ENCODE results near the gene APOBEC2.

APOBEC2 gene

GRCh38 chr6:41037107-41037900 lies 15.7 kb upstream of the APOBEC2 start:
- DNase-seq (ENCODE audit: insufficient read length, low spot score) (no peak), FAIRE-seq (no peak)
- no peak for TF ChIP-seq CTCF (IDR thresholded peaks at IDR 0.05; ENCODE audit: insufficient read depth, missing control alignments)

GRCh38 chr6:41038205-41038604 lies 14.8 kb upstream of the APOBEC2 start:
- FAIRE-seq = no peak
- TF ChIP-seq CTCF (IDR thresholded peaks at IDR 0.05; ENCODE audit: insufficient read depth, missing control alignments) = no peak
- DNase-seq (ENCODE audit: insufficient read length, low spot score) = no peak

- no peak for DNase-seq (ENCODE audit: insufficient read length, low spot score)
- TF ChIP-seq CTCF (IDR thresholded peaks at IDR 0.05; ENCODE audit: insufficient read depth, missing control alignments) = peak; percentile 56
- no peak for FAIRE-seq
These were observed 13.7 kb upstream of the APOBEC2 start, which contains the start of gene UNC5CL for GRCh38 chr6:41039060-41039998. TSS of gene UNC5CL (minus strand) at chr6:41039221. CDS start at chr6:41035074, 4,147 bp downstream.

GRCh38 chr6:41040101-41040939 lies 12.7 kb upstream of the APOBEC2 start:
- FAIRE-seq = no peak
- DNase-seq (ENCODE audit: insufficient read length, low spot score) = no peak
- TF ChIP-seq CTCF (IDR thresholded peaks at IDR 0.05; ENCODE audit: insufficient read depth, missing control alignments) = no peak

GRCh38 chr6:41040940-41041536 lies 12.0 kb upstream of the APOBEC2 start:
- FAIRE-seq (no peak), DNase-seq (ENCODE audit: insufficient read length, low spot score) (no peak)
- TF ChIP-seq CTCF (IDR thresholded peaks at IDR 0.05; ENCODE audit: insufficient read depth, missing control alignments) = no peak

GRCh38 chr6:41042226-41043055 lies 10.6 kb upstream of the APOBEC2 start, which contains the start of gene TSPO2:
TSS of gene TSPO2 (plus strand) at chr6:41042467. CDS start at chr6:41042986, 519 bp downstream.
- DNase-seq (ENCODE audit: insufficient read length, low spot score) (no peak), FAIRE-seq (no peak)
- TF ChIP-seq CTCF (IDR thresholded peaks at IDR 0.05; ENCODE audit: insufficient read depth, missing control alignments) = no peak
